Measurements from ENCODE around the gene CSMD2.

CSMD2 gene

DNA sequence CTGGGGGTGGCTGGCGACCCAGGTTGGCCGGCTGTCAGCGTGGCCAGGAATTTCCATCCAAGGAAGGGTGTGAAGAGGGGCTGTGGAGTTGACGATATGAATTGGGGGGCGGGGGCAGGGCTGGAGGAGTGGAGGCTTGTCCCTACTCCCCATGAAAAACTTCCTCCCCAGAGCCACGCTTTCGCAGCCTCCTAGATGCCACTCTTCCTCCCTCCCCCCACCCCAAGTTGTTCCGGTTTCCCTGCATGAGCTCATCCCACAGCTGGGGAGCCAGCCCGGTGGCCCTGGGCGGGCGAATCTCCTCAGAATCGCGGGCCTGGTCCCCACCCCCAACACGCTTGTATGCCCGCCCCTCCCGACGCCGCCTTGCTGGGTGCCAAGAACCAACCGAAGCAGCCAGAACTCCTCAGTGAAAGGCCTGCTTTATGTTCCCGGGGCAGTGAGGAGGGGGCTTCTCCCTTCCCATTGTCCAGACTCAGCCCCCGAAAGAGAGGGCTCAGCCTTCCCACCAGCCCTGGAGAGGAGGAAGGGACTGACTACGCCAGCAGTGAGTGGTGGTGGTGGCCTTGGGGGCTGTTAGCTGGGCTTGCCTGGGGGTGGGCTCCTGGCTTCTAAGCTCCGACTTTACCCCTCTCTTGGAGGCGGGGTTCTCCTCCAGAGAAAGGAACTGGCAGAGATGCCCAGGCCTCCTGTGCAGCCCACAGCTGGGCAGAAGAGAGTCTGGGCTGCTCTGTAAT lies 1.8 kb upstream of the CSMD2 start:
- ATAC-seq (ENCODE audit: low read depth) (no peak), DNase-seq (ENCODE audit: low spot score in 2 of 2) (no peak)
- peaks cover 5% of the 10 kb centered on the region for H3K4me1 Mint-ChIP-seq
- H3K9me3 Mint-ChIP-seq: no peaks in the 10 kb centered on the region
- H3K27ac Mint-ChIP-seq: no peak overlapping the region
- peaks cover 26% of the 10 kb centered on the region for H3K27me3 Mint-ChIP-seq
- no peaks in the 10 kb centered on the region for H3K36me3 Mint-ChIP-seq
- no peak overlapping the region for H3K4me3 Mint-ChIP-seq

- H3K4me1 Mint-ChIP-seq: peaks cover 5% of the 10 kb centered on the region
- no peaks in the 10 kb centered on the region for H3K36me3 Mint-ChIP-seq
- H3K27ac Mint-ChIP-seq: no peak overlapping the region
- ATAC-seq (ENCODE audit: low read depth) (no peak), DNase-seq (ENCODE audit: low spot score in 2 of 2) (no peak)
- no peaks in the 10 kb centered on the region for H3K9me3 Mint-ChIP-seq
- H3K4me3 Mint-ChIP-seq: no peak overlapping the region
- peaks cover 30% of the 10 kb centered on the region for H3K27me3 Mint-ChIP-seq
These were observed 1.2 kb upstream of the CSMD2 start for GRCh38 chr1:34166191-34166624.

GRCh38 chr1:34165422-34165921 lies 442 bp upstream of the CSMD2 start:
- Mint-ChIP-seq H3K4me3 (peak overlapping the region; percentile 27), H3K36me3 (no peaks in the 10 kb centered on the region), H3K27me3 (peaks cover 30% of the 10 kb centered on the region), H3K4me1 (peaks cover 5% of the 10 kb centered on the region), H3K9me3 (no peaks in the 10 kb centered on the region), H3K27ac (no peak overlapping the region)
- DNase-seq (ENCODE audit: low spot score in 2 of 2) (no peak), ATAC-seq (ENCODE audit: low read depth) (no peak)

DNA sequence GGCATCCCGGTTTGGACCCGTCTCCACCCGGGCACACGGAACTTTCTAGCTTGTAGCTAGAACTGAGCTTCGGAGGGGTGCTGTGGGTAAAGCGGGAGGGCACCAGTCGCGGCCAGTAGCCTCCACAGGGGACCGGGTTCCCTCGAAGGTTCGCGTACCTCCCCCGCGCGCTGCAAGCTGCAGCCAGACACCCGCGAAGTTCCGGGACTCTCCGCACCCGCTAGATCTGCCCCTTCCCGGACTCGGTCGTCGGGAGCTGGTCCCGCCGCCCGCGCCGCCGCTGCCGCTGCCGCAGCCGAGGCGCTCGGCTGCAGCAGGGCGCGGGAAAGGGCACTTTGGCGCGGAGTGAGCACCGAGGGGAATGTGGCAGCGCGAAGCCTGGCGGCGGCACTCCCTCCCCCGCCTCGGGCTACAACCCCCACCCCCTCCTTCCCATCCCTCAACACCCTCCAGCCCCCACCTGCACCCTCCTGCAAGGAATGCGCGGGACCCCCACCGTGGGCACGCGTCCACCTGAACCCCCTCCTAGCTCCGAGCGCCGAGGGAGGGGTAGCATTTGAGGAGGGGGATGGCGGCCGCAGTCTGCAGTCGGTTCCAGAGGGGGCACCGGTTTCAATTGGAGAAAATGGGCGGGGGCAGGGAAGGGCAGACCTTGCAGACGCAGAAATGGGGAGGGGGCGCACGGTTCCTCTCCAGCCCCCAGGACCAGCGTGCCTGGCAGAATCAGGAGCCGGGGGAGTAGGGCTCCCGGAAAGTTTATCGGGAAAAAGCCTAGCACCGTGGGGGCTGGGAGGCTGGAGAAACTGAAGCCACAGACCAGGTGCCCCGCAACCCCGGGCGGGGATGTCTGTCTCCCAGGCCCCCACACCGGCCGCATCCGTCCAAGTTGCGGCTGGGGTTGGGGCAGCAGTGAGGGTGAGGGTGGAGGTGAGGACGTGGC lies 968 bp downstream of the CSMD2 start:
- ATAC-seq (ENCODE audit: low read depth) (no peak), DNase-seq (ENCODE audit: low spot score in 2 of 2) (no peak)
- Mint-ChIP-seq H3K4me1 (peaks cover 5% of the 10 kb centered on the region), H3K27ac (no peak overlapping the region), H3K4me3 (peak overlapping the region; percentile 74), H3K36me3 (no peaks in the 10 kb centered on the region), H3K9me3 (no peaks in the 10 kb centered on the region), H3K27me3 (peaks cover 31% of the 10 kb centered on the region)

GRCh38 chr1:34162852-34163766 lies 1.9 kb downstream of the CSMD2 start:
- H3K27me3 Mint-ChIP-seq: peaks cover 29% of the 10 kb centered on the region
- H3K9me3 Mint-ChIP-seq: no peaks in the 10 kb centered on the region
- H3K27ac Mint-ChIP-seq: no peak overlapping the region
- peaks cover 5% of the 10 kb centered on the region for H3K4me1 Mint-ChIP-seq
- no peaks in the 10 kb centered on the region for H3K36me3 Mint-ChIP-seq
- peak overlapping the region; percentile 74 for H3K4me3 Mint-ChIP-seq
- no peak for ATAC-seq (ENCODE audit: low read depth)
- DNase-seq (ENCODE audit: low spot score in 2 of 2): no peak

DNA sequence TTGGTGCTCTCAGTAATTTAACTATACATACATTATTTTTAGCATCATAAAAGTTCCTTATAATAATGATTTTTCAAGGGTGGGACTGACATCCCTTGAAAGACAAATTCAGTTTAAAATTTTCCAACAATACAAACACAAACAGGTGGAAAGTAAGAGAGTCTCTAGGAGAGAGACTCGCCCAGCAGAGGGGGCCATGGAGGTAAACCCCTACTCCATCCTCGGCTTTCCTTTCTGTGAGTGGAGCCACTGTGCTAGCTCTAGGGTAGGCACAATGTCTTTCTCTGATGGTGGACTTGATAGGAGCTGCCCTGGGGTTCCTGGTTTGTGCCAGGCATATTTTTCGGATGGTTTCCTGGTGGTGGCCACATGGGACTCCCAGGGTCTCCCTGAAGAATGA lies 8.3 kb downstream of the CSMD2 start:
- Mint-ChIP-seq H3K9me3 (peaks cover 3% of the 10 kb centered on the region), H3K4me3 (no peak overlapping the region), H3K4me1 (no peaks in the 10 kb centered on the region), H3K27ac (no peak overlapping the region), H3K27me3 (peaks cover 28% of the 10 kb centered on the region), H3K36me3 (no peaks in the 10 kb centered on the region)
- ATAC-seq (ENCODE audit: low read depth) (no peak), DNase-seq (ENCODE audit: low spot score in 2 of 2) (no peak)

DNA sequence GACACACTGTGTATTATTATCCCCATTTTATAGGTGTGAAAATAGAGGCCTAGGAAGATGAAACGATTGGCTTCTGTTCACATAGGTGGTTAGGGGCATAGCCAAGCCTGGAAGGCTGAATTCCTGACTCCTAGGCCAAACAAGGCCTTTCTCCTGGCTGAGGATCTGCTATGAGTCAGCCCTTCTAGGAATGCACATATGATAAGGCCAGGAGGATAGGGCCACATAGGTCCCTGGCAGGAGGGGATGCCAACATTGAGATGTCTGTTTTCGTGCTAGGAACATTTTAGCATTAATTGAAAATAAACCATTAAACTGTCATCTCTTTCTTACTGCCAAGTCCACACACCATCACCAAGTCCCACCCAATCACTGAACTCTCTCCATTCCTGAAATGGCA lies 9.2 kb downstream of the CSMD2 start:
- H3K27ac Mint-ChIP-seq: no peak overlapping the region
- no peaks in the 10 kb centered on the region for H3K4me1 Mint-ChIP-seq
- peaks cover 26% of the 10 kb centered on the region for H3K27me3 Mint-ChIP-seq
- ATAC-seq (ENCODE audit: low read depth) (no peak), DNase-seq (ENCODE audit: low spot score in 2 of 2) (no peak)
- no peak overlapping the region for H3K4me3 Mint-ChIP-seq
- H3K36me3 Mint-ChIP-seq: no peaks in the 10 kb centered on the region
- H3K9me3 Mint-ChIP-seq: peaks cover 3% of the 10 kb centered on the region

- no peak for DNase-seq (ENCODE audit: low spot score in 2 of 2)
- H3K27ac Mint-ChIP-seq: no peak overlapping the region
- no peaks in the 10 kb centered on the region for H3K4me1 Mint-ChIP-seq
- no peak overlapping the region for H3K4me3 Mint-ChIP-seq
- H3K9me3 Mint-ChIP-seq: peaks cover 3% of the 10 kb centered on the region
- peaks cover 20% of the 10 kb centered on the region for H3K27me3 Mint-ChIP-seq
- ATAC-seq (ENCODE audit: low read depth): no peak
- H3K36me3 Mint-ChIP-seq: no peaks in the 10 kb centered on the region
These were observed 11.8 kb downstream of the CSMD2 start for GRCh38 chr1:34153246-34153645.

DNA sequence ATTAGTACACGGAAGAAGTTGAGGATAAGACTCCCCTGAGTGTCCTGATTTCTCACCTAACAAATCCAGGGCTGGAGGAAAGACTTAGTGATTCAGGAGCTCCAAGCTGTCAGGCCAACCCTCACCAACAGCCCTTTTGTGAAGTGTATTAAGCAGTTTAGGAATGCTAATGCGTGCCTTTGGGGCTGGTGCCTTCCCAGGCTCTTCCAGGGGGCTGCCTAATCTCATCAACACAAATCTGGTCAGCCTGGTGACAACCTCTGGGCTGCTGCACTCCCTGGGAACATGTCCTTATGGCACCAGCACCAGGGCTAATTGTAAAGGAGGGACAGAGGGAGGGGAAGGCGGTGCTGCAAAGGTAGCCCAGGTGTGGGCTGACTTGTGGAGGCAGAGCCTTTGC lies 15.5 kb downstream of the CSMD2 start:
- H3K4me3 Mint-ChIP-seq: no peak overlapping the region
- no peak for DNase-seq (ENCODE audit: low spot score in 2 of 2)
- H3K9me3 Mint-ChIP-seq: no peaks in the 10 kb centered on the region
- H3K36me3 Mint-ChIP-seq: no peaks in the 10 kb centered on the region
- H3K27me3 Mint-ChIP-seq: peaks cover 22% of the 10 kb centered on the region
- no peak for ATAC-seq (ENCODE audit: low read depth)
- H3K27ac Mint-ChIP-seq: no peak overlapping the region
- no peaks in the 10 kb centered on the region for H3K4me1 Mint-ChIP-seq

DNA sequence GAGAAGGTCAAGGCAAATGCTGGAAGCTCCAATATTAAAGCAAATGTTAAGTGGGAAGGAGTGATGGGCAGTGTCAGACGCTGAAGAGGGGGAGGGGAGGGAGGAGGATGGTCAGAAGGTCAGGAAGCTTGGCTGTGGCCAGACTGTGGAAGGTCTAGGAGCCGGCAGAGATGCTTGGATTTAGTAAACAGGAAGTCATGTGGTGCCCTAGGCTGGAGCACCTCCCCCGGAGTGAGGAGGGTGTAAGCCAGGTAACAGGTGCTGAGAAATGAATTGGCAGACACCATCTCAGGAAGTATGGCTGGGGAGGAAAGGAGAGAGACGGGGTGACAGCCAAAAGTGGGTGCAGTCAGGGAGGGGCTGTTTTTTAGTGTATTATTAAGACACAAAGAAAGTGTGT lies 17.7 kb downstream of the CSMD2 start:
- Mint-ChIP-seq H3K36me3 (no peaks in the 10 kb centered on the region), H3K4me1 (no peaks in the 10 kb centered on the region), H3K9me3 (no peaks in the 10 kb centered on the region), H3K27me3 (peaks cover 16% of the 10 kb centered on the region), H3K27ac (no peak overlapping the region), H3K4me3 (no peak overlapping the region)
- DNase-seq (ENCODE audit: low spot score in 2 of 2) (no peak), ATAC-seq (ENCODE audit: low read depth) (no peak)

DNA sequence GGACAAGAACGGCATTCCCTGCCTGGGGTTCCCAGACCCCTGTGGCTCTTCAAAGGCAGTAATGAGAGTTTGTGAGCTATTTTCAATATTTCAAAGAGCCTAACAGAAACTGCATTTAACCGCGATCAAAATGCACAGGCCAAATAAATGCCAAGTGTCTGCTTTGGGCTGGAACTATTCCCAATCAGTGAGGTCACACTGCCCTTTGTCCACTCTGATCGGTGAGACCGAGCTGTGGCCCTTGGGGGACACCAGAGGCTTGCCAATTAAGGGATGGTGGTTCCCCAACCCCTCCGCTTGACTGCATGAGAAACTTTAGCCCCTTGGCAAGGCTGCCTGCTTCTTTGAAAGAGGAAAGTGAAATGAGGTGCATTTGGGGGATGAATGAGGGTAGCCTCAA lies 20.3 kb downstream of the CSMD2 start:
- H3K4me3 Mint-ChIP-seq: no peak overlapping the region
- no peak for DNase-seq (ENCODE audit: low spot score in 2 of 2)
- no peak overlapping the region for H3K27ac Mint-ChIP-seq
- ATAC-seq (ENCODE audit: low read depth): no peak
- peaks cover 6% of the 10 kb centered on the region for H3K4me1 Mint-ChIP-seq
- no peaks in the 10 kb centered on the region for H3K36me3 Mint-ChIP-seq
- no peaks in the 10 kb centered on the region for H3K9me3 Mint-ChIP-seq
- peaks cover 14% of the 10 kb centered on the region for H3K27me3 Mint-ChIP-seq

DNA sequence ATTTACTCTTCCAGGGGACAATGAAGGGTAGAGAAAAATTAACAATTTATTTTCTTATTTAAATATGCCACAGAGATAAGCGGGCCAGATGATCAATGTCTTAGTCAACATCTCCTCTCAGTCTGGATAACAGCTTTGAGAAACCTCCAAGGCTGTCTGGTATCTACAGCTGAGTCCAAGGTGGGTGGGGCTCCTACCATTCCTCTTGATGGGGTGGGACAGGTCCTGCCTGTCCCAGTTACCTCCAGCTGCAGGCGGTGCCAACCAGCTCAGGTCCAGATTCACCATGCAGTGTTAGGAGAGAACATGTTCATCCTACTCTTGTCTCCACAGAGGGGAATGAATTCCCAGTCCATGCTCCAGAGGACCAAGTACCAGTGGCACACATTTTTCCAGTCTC lies 21.1 kb downstream of the CSMD2 start:
- H3K9me3 Mint-ChIP-seq: no peaks in the 10 kb centered on the region
- ATAC-seq (ENCODE audit: low read depth) (no peak), DNase-seq (ENCODE audit: low spot score in 2 of 2) (no peak)
- no peak overlapping the region for H3K27ac Mint-ChIP-seq
- H3K4me3 Mint-ChIP-seq: no peak overlapping the region
- peaks cover 6% of the 10 kb centered on the region for H3K4me1 Mint-ChIP-seq
- peaks cover 14% of the 10 kb centered on the region for H3K27me3 Mint-ChIP-seq
- no peaks in the 10 kb centered on the region for H3K36me3 Mint-ChIP-seq

DNA sequence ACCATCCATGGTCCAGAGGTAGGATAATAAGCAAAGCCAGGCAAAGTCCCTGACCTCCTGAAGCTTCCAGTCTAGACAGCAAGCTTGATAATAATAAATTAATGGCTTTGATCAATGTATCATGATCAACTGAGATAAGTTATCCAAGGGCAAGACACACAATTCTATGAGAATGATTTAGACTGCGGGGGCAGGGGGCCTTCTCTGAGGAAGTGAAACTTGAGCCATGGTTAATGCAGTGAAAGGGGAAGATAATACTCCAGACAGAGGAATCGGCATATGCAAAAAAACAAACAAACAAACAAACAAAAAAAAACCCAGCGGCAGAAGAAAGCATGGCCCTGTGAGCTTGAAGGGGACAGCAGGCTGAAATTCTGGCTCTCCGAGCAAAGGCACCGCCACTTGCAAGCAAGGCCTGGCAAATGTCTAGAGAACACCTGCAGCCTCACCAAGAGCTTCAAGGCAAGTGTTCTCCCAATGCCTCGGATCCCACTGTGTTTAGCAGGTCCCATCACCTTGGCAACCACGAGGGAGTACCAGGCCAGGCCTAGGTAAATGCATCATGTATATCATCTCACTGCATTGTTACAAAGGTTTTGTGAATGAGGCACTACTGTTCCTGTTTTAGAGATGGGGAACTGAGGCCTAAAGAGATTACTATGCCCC lies 24.9 kb downstream of the CSMD2 start:
- Mint-ChIP-seq H3K36me3 (no peaks in the 10 kb centered on the region), H3K4me3 (no peak overlapping the region), H3K4me1 (peaks cover 6% of the 10 kb centered on the region), H3K27ac (no peak overlapping the region), H3K27me3 (peaks cover 13% of the 10 kb centered on the region), H3K9me3 (peaks cover 1% of the 10 kb centered on the region)
- no peak for DNase-seq (ENCODE audit: low spot score in 2 of 2)
- ATAC-seq (ENCODE audit: low read depth): no peak

All from memory B cell (primary cell).